Measurements from ENCODE around the gene COL16A1.
A peak's percentile ranks its signal among the peaks of the same experiment; 100 is the strongest.

The COL16A1 gene

DNA sequence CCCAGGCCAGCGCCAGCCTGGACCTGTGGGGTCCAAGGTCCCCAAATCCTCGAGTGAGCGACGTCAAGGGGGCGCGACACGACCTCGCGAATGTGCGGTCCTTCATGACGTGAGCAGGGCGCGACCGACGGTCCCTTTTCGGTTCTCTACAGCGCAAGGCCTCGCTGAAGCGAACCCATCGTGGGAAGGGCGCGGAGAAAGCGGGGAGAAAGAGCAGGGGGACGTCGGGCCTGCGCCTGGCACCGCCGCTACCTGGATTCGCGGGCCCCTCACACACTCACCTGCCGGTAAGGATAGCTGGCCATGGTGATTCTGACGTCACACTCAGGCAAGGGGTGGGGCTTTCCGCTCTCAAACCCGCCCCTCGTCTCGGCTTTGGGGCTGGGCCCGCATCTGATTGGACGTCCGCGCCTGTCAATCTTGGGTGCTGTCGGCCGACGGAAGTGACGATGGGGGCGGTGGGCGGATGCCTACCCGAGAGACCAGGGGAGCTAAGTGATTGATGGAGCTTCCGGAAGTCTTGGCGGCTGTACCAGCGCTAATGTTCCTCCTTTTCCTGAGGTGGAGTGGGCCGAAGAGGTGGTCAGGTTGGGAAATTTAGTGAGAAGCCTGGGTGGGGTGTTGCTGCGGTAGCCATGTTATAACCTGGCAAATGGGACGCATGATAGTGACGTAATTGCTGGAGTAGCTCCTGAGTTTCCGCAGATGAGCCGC, 59.1 kb downstream of the COL16A1 start, which contains the start of gene PEF1:
TSS of gene PEF1 (minus strand) at position 317 of the 714 bp plus-strand sequence. CDS start at position 305, 12 bp downstream.
- peak; percentile 95 for DNase-seq

DNA sequence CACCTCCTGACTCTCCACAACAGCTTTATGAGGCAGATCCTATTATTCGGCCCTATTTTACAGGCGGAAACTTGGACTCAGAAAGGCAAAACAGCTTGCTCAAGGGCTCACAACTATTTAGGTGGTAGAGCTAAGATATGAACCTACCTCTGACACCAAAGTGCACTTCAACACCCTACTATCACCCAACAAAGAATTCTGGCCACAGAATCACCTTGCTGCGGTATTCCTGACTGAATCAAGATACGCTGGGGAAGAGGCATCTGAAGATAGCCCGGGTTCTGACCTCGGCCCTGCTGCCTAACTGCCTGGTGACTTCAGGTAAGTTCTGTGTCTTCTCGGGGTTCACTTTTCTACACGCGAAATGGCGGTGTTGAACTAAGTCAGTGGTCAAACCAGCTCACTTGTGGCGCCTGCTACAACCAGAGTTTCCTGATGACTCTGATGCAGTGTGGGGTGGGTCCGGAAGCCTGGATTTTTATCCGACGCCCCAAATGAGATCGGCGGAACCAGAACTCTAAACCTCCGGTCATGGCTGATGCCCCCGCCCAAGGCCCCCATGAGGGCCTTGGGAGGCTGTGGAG, 59.7 kb downstream of the COL16A1 start:
- DNase-seq: no peak

DNA sequence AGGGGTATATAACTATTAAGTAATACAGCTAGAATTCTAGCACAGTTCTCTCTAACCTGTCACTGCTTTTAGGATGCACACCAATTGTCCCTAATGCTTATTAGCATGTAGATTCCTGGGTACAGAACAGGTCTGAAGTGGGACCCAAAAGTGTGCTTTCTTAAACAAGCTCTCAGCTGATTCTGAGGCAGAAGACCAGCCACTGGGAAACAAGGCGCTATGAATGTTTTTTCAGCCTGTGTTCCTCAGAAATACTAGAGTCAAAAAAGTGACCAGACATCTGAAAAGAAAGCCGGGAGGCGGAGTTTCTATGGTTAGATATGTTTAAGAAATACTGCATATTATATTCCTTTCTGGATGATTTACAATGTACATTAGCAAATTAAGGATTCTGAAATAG, 60.9 kb downstream of the COL16A1 start:
- no peak for DNase-seq

DNA sequence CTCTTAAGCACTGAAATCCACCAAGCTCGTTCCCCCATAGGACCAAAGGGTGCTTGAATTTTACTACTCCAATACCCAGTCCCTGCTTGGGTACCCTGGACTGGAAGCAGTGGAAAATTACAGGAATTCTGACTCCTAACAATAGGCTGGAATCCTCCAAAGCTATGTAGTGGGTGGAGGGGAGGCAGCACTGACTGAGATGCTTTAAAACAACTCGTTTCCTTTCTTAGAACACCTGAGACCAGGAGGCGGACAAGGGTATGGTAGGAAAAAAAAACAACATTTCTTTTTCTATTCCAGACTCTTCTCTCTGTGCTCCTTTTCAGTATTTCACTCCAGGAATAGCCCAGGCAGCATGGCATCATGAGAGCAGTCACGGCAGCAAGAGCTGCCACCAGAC, 61.5 kb downstream of the COL16A1 start:
- no peak for DNase-seq

DNA sequence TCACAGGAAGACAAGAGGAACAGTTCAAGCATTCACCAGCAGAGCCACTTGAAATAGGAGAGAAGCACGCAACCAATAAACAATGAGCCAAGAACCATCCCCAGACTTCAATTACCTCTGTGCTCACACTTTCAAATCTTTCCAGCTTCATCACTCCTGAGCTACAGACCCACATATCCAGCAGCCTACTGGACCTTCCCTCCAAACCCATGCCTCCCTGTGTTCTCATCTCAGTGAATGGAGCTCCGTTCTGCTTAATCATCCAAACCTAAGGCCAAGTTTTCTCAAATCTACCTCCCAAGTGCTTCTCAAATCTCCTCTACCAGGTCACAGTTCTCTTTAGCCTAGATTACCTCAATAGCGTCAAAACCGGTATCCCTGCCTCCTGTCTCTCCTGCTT, 62.9 kb downstream of the COL16A1 start:
- peak; percentile 2 for DNase-seq

DNA sequence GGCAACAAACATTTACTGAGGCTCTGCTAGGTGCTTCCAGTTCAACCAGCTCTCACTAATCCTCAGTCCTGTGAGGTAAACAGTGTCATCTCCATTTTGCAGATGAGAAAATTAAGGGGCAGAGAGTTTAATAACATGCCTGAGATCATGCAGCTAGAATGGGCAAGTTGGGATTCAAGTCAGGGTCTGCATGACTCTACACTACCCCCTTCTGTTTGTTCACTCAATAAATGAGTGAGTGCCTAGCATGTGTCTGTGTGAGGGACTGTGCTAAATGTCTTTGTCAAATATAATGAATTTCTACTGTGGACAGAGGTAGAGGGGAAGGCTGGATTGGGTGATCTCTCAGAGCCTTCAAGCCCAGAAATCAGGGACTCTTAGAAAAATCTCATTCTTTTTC, 63.6 kb downstream of the COL16A1 start:
- DNase-seq: no peak

DNA sequence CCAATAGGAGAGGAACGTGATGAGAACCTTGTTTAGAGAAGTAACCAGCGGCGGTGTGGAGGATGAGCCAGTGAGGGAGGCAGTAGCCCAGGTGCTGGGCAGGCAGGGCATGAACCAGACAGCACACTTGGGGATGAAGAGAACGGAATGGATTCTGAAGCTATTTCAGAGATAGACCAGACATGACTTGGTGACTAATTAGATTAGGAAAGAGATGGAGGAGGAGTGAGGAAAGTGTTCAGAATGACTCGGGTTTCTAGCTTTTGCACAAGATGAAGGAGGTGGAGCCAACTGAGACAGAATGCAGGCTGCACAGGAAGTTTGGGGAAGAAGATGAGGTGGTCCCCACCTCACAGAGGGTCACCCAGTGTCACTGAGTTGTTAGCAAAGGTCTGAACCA, 64.3 kb downstream of the COL16A1 start:
- DNase-seq: no peak

DNA sequence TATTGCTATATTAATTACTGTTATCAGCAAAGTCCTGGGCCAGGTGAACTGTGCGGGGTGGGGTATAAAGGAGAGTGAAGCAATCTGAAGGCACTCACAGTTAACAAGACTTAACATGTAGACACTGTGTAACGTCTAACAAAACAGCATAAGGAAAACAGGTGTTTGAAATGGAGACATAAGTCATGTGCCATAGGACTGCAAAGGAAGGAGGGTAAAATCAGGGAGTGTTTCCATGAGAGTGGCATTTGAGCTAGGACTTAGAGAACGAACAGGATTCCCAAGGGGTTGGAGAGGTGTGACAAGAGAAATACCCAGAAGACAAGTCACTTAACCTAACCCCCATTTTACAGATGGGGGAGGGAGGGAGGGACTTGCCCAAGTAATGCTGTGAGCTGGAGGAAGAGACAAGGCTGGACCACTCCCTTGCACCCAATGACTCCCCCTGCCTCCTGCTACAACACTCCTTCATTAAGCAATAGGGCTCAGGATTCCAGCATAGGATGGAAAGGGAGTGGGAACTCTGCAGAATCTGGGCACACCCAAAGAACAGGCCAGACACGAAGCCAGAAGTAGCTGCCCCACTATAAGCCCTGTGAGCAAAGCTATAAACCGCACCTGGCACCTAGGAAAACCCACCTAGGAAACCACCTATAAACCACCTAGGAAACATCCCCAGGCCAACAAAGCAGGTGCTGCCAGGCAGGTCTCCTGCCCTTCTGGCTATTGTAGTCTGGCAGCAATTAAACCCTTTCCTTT, 65.7 kb downstream of the COL16A1 start:
- no peak for DNase-seq

DNA sequence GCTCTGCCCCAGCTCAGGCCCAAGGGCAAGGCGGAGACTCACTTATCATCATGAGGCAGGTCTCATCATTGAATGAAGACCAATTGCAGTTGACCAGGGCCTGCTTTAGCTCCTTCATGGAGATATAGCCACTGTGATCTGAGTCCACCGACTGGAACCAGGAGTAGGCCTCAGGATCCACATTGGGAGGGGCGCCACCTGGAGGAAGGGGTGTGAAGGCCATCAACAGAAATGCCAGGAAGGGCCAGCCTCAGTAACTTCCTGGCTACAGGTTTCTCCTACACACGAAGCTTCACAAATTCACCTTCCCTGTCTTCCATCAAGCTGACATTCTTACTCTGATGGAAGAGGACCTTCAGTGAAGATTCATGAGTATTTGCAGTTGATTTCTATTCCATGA, 70.7 kb downstream of the COL16A1 start:
- DNase-seq: no peak

DNA sequence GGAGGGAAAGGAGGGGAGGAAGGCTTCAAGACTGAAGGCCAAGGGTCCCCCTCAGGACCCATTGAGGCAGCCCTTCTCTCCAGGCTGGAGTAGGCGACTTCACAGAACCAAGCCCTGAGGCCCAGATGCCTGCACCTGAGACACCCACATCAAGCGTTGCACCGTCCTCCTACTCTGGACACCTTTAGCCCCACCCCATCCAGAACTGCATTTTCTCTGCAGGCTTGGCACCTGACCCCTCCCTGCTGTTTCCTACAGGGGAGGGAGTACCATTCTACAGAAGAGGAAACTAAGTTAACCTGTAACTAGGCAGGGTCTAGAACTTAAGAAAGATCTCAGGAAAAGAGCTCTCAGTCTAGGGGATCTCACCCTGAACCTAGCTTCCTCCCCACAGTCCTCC, 71.2 kb downstream of the COL16A1 start:
- no peak for DNase-seq

DNA sequence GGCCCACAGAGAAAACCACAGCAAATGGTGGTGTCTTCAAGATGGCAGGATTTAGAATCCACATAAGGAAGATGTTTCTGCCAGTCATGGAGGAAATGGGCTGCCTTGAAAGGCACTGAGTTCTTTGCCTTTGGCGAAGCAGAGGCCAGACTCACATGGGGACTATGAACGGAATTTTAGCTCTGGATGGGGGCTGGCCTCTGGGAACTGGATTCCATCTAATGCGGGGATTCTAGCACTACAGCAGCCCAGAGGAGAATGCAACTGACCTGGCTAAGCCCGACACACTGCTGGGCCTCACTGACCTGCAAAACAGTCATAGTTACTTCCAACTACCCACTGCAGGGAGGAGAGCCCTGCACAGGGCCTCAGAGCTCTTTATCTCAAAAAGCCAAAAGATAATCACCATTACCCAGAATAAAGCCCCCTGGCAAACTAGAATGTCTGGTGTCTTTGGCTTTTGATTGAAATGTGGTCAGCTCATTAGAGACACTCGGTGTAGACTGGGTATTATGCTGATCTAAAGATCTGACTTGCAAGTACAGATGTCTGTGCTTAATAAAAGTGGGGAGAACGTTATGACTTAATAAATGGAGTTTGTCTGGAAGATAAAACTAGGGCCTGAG, 74.8 kb downstream of the COL16A1 start:
- no peak for DNase-seq

DNA sequence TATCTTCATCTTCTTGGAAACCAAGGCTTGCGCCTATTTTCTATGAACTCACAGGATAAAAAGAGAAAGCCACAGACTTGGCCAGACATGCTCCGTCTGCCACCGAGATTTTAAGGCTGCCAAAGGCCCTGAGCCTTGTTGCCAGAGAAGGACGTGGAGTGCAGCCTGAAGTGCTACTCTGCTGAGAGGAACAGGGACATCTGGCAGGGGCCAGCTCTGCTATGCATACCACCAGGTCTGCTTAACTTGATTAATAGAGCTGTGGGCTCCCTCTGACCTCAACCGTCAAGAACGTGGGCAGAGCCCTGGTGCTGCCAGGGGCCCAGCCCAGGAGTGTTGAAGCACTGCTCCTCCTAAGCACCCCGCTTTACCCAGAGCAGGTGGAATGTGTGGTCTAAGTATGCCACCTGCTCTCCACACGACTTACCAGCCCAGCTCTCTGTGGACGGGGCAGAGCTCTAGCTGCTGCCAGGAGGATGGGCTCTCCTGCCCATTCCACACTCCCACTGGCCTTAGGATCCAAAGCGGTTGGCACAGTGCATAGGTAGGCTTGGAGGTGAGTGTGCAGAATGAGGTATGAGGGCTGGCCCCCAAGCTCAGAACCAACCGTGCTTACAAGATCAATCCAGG, 75.8 kb downstream of the COL16A1 start:
- DNase-seq: no peak

DNA sequence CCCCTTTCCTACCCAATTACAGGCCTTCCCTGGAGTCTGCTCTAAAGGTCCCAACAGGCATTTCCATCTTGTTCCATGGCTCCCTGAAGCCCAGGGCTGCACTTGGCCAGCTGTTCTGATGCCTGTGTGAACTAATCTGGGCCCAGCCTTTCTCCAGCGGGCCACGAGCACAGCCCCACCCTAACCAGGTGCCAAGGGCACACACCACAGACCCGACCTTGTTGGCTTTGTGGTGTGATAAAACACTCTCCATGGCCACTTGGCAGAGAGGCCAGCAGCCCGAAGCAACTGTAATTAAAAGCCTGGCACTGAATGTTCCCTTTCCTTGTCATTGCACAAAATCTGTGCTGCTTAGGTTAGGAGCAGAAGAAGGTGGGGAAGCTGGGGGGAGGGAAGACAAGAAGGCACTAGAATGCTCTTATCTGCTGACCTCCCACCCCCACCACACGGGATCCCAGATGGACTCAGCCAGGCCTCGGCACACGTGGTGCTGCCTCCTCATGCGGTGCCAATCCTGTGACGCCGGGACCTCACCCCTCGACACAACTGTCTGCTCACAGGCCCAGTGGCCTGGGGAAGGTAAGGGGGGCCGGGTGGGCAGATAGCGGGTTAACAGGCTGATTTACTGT, 76.4 kb downstream of the COL16A1 start:
- DNase-seq: no peak

DNA sequence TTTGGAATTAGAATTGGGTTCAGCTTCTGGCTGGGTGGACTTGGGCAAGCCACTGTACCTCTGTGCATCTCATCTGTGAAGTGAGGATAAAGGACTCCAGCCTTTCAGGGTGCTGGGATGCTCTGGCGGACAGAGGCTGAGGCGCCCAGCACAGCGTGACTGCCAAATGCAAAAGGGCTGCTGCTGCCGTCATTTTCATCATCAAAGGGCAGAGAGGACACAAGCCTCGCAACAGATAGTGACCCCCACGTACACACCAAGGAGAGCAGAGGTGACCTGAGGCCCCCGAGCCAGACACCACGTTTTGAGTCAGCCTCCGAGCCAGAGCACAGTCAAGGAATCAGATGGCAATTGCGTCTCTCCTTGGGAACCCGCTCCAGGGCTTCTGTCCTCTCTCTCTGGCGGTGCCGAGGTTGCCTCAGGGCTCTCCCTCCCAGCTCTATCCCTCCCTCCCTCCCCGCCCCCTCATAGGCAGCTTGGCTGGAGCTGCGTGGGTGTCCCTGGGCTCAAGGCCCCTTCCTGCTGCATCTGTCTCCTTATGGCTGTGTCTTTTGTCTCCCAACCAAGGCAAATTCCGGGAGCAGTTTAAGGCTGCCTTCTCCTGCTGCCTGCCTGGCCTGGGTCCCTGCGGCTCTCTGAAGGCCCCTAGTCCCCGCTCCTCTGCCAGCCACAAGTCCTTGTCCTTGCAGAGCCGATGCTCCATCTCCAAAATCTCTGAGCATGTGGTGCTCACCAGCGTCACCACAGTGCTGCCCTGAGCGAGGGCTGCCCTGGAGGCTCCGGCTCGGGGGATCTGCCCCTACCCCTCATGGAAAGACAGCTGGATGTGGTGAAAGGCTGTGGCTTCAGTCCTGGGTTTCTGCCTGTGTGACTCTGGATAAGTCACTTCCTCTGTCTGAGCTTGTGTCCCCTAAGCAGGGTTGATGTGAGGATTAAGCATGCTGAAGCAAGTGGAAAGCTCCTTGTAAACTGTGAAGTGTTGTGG, 77.3 kb downstream of the COL16A1 start:
- no peak for DNase-seq

DNA sequence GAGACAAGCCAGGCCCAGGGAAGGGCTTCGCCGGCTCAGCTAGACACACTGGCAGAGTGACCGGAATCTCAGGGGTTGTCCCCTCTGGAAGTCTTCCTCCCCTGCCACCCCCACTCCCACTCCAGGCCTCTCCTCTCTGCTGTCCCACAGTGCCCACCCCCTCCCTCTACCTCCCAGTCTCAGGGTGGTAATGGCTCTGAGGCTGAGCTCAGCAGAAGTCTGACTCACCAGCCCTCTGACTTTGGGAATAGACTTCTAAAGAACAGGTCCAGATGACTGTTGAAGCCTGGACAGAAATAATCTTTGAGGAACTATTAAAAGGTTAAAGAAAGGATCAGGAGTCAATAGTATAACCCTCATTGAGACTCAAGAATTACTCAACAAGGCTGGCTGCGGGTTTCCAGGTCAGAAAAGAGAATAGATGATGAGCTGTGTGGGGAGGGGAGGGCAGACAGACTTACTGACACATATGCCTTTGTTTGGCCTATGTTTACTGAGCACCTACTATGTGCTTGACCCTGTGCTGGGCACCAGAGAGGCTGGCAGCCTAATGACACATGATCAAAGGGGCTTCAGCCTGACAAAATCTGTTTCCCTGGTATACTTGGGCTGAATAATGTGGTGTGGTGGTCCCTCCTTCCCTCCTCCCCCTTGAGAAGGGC, 78.1 kb downstream of the COL16A1 start:
- DNase-seq: no peak

DNA sequence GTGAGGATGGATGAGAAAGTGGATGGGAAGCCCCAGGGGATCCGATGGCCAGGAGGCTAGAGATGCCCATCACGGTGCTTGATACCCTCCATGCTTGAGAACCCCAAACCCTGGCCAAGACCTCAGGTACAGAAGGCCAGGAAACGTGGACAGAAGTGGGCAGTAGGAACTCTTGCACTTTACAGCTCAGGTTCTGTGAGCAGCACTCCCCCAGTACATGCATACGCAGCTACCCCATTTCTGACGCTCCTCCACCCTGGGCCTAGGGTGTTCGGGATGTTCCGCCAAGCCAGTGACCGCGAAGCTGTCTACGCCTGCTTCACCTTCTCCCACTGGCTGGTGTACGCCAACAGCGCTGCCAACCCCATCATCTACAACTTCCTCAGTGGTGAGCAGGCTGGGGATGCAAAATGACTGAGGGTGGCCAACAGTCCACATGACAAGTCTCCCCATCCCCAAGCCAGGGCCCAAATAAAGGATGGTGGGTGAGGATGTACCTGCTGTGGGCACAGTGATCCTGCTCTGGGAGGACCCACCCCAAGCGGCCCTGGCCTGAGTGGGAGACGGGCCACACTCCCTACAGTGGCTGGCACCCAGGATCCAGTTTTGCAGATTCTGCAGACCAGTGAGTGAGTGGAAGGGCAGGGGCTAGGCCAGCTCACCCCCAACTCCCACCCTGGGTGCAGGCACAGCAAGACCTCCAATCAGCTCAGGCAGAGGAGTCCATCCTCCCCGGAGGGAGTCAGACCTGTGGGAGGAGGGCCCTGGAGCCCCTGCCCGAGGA, 78.9 kb downstream of the COL16A1 start:
- no peak for DNase-seq

DNA sequence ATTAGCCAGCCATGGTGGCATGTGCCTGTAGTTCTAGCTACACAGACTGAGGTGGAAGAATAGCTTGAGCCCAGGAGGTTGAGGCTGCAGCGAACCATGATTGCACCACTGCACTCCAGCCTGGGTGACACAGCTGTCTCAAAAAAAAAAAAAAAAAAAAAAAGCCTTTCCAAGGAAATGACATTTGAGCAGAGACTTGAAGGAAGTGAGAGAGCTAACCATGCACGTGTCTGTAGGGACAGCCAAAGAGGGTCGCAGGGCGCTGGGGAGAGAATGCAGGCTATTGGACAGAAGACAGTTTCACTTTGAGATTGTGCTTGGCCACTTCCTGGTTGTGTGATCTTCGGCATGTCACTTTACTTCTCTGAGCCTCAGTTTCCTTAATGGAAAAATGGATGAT, 79.5 kb downstream of the COL16A1 start:
- DNase-seq: no peak

DNA sequence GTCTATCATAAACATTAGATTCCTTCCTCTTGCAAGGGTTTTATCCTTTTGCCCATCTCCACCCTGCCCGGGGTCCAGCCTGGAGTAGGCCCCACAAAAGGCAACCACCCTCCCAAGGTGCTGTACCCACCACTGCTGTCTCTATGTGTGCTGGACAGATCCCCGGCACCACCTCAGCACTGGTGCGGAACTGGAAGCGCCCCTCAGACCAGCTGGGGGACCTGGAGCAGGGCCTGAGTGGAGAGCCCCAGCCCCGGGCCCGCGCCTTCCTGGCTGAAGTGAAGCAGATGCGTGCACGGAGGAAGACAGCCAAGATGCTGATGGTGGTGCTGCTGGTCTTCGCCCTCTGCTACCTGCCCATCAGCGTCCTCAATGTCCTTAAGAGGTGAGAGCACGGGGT, 80.5 kb downstream of the COL16A1 start:
- DNase-seq: no peak

DNA sequence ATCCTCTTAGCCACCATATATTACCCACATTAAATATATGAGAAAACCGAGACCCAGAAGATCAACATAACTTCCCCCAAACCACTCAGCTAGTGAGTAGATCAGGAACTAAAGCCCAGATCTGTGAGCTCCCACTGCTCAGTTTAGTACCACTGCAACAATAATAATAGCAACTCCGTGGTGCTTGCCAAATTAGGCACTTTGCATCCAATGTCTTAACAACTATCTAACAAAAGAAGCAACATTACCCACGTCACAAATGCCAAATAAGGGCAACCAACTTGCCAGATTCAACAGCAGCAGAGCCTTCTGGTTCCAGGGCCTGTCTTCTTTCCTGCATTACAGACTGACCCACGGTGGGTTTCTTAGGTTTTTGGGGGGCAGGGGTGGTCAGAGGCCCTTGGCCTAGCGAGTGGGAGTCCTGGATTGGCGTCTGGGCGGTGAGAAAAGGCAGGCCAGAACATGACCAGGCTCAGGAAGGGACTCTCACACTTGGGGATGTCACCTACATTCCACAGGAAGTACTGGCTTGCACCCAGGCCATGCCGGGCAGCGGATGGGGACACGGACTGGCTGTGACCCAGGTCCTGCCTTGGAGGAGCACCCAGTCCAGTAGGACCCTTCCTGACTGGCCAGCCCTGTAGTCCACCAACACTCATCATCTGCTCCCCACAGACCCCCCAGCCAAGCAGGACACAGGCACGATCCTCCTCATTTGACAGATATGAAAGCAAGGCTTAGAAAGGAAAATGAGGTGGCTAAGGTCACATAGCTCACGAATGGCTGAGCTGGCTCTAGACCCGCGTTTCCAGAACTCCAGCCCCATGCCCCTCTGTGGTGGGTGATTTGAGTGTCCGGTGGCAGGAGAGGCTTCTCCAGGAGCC, 81.7 kb downstream of the COL16A1 start:
- no peak for DNase-seq

Data from NCI-H510A treated with DMSO at 0.1 percent for 48 hours (cell line).